HCT116 (cell line): ENCODE measurements around the gene CAMK2G. TPM values are rescaled to one million over a fixed set of nuclear protein-coding genes. Genes with fewer than 3 reads are reported as not detected.
"Not testable (repeated sequence)": the region's sequence is repeated elsewhere in the genome, so short reads cannot be mapped to it uniquely, and the experiment has no call there.

Experiments used
- ATAC-seq: fragments of 200-7000 bp; cut with Tn5 transposase; 2 replicates; pipeline ENCODE4 v1.9.1; 2020; ENCODE audit warnings: mild to moderate bottlenecking, moderate library complexity
- BruUV-seq: library from RNA; stranded (reverse); fragments of 400-500 nt; replicated peaks from 2 replicates; lab custom pipeline; 2021; lab: Mats Ljungman, UMichigan
- CTCF ChIA-PET: fragments of 300-600 bp; sonication (Branson Sonifier 250); formaldehyde crosslinking; loops from one replicate; lab custom pipeline; 2021; ENCODE audit warnings: antibody characterized with exemption; lab: Charles Lee
- POLR2A ChIA-PET: fragments of 300-600, 350-600 bp; sonication (Branson Sonifier 250); formaldehyde crosslinking; loops from one replicate; lab custom pipeline; 2021; ENCODE audit warnings: antibody characterized with exemption; lab: Charles Lee
- RAD21 ChIA-PET, 2 experiments: fragments of 300-600 bp; sonication (Branson Sonifier 250); formaldehyde crosslinking; loops; one replicate each; lab custom pipeline; 2023; ENCODE audit warnings: low total read pairs in 2 of 2; ENCODE audit not compliant: uncharacterized antibody in 2 of 2, unreplicated experiment in 2 of 2, low non-redundant PET in 1 of 2; lab: Charles Lee
- DNase-seq: peaks from one replicate; pipeline ENCODE4 v3.0.0-alpha.2; 2010; ENCODE audit warnings: low read depth, low spot score
- H2AFZ ChIP-seq: fragments of 200-600 bp; shearing (Covaris generic), sonication (generic); 2 replicates; pipeline ENCODE4 v1.6.1; 2017; ENCODE audit warnings: low read depth, mixed run types, mixed read lengths, antibody characterized with exemption, low read length; ENCODE audit not compliant: poor library complexity, severe bottlenecking
- H3K27ac ChIP-seq: 2 replicates; pipeline ENCODE4 v1.5.1; 2012; ENCODE audit warnings: low read depth, low read length
- H3K27me3 ChIP-seq: fragments of 200-600 bp; sonication (generic); 2 replicates; pipeline ENCODE4 v1.6.1; 2016; ENCODE audit warnings: mixed run types, low read length, mixed read lengths; ENCODE audit not compliant: insufficient read depth
- H3K36me3 ChIP-seq, 2 experiments: fragments of 200-500 bp in 1 of 2; fragments of 200-600 bp in 1 of 2; sonication (Bioruptor generic) in 1 of 2; sonication (generic) in 1 of 2; 2 replicates each; pipeline versions ENCODE4 v1.5.1 to v1.6.1; 2014 to 2016; ENCODE audit warnings: low read length in 2 of 2, inconsistent platforms in 1 of 2, mixed read lengths in 1 of 2, mixed run types in 1 of 2; ENCODE audit not compliant: insufficient read depth in 2 of 2, control insufficient read depth in 1 of 2
- H3K4me1 ChIP-seq, 2 experiments: fragments of 200-600 bp in 1 of 2; sonication (generic) in 1 of 2; 2 replicates each; pipeline versions ENCODE4 v1.5.1 to v1.6.1; 2012 to 2017; ENCODE audit warnings: low read length in 2 of 2, inconsistent platforms in 1 of 2, mild to moderate bottlenecking in 1 of 2, mixed read lengths in 1 of 2, mixed run types in 1 of 2, moderate library complexity in 1 of 2; ENCODE audit not compliant: insufficient read depth in 2 of 2, control insufficient read depth in 1 of 2
- H3K4me2 ChIP-seq: fragments of 200-600 bp; sonication (generic); 2 replicates; pipeline ENCODE4 v1.6.1; 2017; ENCODE audit warnings: mixed run types, low read length, mixed read lengths
- H3K4me3 ChIP-seq, 2 experiments: fragments of 200-600 bp in 1 of 2; sonication (generic) in 1 of 2; replicated peaks in 1 of 2; 2 replicates each; pipeline ENCODE4 v1.5.1; 2011 to 2016; ENCODE audit warnings: low read length in 2 of 2, control low read depth in 1 of 2, low read depth in 1 of 2, mild to moderate bottlenecking in 1 of 2, mixed read lengths in 1 of 2, mixed run types in 1 of 2
- H3K79me2 ChIP-seq: fragments of 200-600 bp; sonication (generic); 2 replicates; pipeline ENCODE4 v1.6.1; 2017; ENCODE audit warnings: mild to moderate bottlenecking, mixed run types, low read length, moderate library complexity, mixed read lengths; ENCODE audit not compliant: insufficient read depth
- H3K9ac ChIP-seq: fragments of 200-600 bp; sonication (generic); 2 replicates; pipeline ENCODE4 v1.6.1; 2016; ENCODE audit warnings: low read length, mixed read lengths
- H3K9me2 ChIP-seq: fragments of 200-600 bp; sonication (generic), shearing (Covaris generic); 2 replicates; pipeline ENCODE4 v1.6.1; 2017; ENCODE audit warnings: mixed run types, mild to moderate bottlenecking, moderate library complexity; ENCODE audit not compliant: insufficient read depth
- H3K9me3 ChIP-seq, 2 experiments: fragments of 200-500 bp in 1 of 2; fragments of 200-600 bp in 1 of 2; sonication (Bioruptor generic) in 1 of 2; sonication (generic) in 1 of 2; 2 replicates each; pipeline ENCODE4 v1.6.1; 2014 to 2017; ENCODE audit warnings: low read length in 2 of 2, mixed read lengths in 2 of 2, inconsistent platforms in 1 of 2, low read depth in 1 of 2, mild to moderate bottlenecking in 1 of 2, mixed run types in 1 of 2, moderate library complexity in 1 of 2; ENCODE audit not compliant: control insufficient read depth in 1 of 2, insufficient read depth in 1 of 2
- H4K20me1 ChIP-seq: fragments of 200-600 bp; sonication (generic), shearing (Covaris generic); 2 replicates; pipeline ENCODE4 v1.6.1; 2017; ENCODE audit warnings: mixed run types, mild to moderate bottlenecking, moderate library complexity; ENCODE audit not compliant: insufficient read depth
- EGR1 ChIP-seq: IDR thresholded peaks from 2 replicates; pipeline ENCODE4 v1.6.1; 2012; ENCODE audit warnings: low read depth
- ELF1 ChIP-seq: IDR thresholded peaks from 2 replicates; pipeline ENCODE4 v1.6.1; 2012; ENCODE audit warnings: low read depth, borderline replicate concordance
- POLR2AphosphoS5 ChIP-seq: IDR thresholded peaks from 2 replicates; pipeline ENCODE4 v1.6.1; 2011; ENCODE audit warnings: mild to moderate bottlenecking, low read depth, low read length, moderate library complexity
- SIN3A ChIP-seq: IDR thresholded peaks from 2 replicates; pipeline ENCODE4 v1.6.1; 2012; ENCODE audit warnings: low read depth
- SP1 ChIP-seq: IDR thresholded peaks from 2 replicates; pipeline ENCODE4 v1.6.1; 2012; ENCODE audit warnings: low read depth
- SRF ChIP-seq: IDR thresholded peaks from 2 replicates; pipeline ENCODE4 v1.6.1; 2012; ENCODE audit warnings: low read depth
- TCF7L2 ChIP-seq: IDR thresholded peaks from 2 replicates; pipeline ENCODE4 v1.7.0; 2011; ENCODE audit warnings: borderline replicate concordance, inconsistent platforms; ENCODE audit not compliant: insufficient read depth, insufficient read length; ENCODE audit errors: extremely low read depth
- YY1 ChIP-seq: IDR thresholded peaks from 2 replicates; pipeline ENCODE4 v1.6.1; 2011; ENCODE audit warnings: low read length, low read depth, moderate library complexity, mild to moderate bottlenecking; ENCODE audit not compliant: insufficient replicate concordance; ENCODE audit errors: extremely low read depth
- intact Hi-C: fragments of 100-400 bp; cut with micrococcal nuclease; formaldehyde crosslinking; loops from 2 replicates; pipeline ENCODE4 v1.10.0; 2022
- total RNA-seq: library from RNA; stranded (reverse); gene quantifications from one replicate; pipeline ENCODE4 v1.2.1, GENCODE V29; 2021; ENCODE audit not compliant: unreplicated experiment

Gene CAMK2G
- total RNA-seq, 1 experiment from 2014 or later: 28.3 TPM

GRCh38 chr10:73796766-73797165, 77.6 kb downstream of the CAMK2G start:
- TF ChIP-seq SIN3A: no peak
- TF ChIP-seq TCF7L2: no peak
- no peak for TF ChIP-seq SRF
- no peak for TF ChIP-seq SP1
- TF ChIP-seq ELF1: no peak
- no peak for TF ChIP-seq EGR1
- TF ChIP-seq YY1: no peak
- TF ChIP-seq, all 23 proteins: peak for 0
- Histone ChIP-seq H3K9me2 (no peaks in the 10 kb centered on the region), H3K27me3 (no peaks in the 10 kb centered on the region), H3K9me3 (no peaks in the 10 kb centered on the region), H4K20me1 (no peaks in the 10 kb centered on the region), H3K9ac (no peak overlapping the region), H3K4me3 (no peak overlapping the region), H3K4me2 (no peak overlapping the region), H3K79me2 (no peaks in the 10 kb centered on the region), H3K27ac (no peak overlapping the region), H2AFZ (no peak overlapping the region), H3K36me3 (peaks cover 19 to 27% of the 10 kb centered on the region in 2 experiments), H3K4me1 (no peaks in the 10 kb centered on the region)
- CTCF ChIA-PET: no interaction called here
- no peak for ATAC-seq
- no TSS peak for BruUV-seq
- no peak for DNase-seq
- POLR2A ChIA-PET: no interaction called here
- intact Hi-C loops: no loop called here
- RAD21 ChIA-PET: no interaction called here

DNA sequence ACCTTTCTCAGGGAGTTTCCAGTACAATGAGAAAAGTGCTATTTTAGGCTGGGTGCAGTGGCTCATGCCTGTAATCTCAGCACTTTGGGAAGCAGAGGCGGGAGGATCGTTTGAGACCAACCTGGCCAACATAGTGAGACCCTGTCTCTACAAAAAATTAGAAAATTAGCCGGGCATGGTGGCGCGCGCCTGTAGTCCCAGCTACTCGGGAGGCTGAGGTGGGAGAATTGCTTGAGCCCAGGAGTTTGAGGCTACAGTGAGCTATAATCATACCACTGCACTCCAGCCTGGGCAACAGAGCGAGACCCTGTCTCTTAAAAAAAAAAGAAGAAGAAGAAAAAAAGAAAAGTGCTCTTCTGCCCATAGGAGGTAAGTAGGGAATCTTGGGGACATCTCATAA, 78.3 kb downstream of the CAMK2G start:
- CTCF ChIA-PET: not testable (repeated sequence)

DNA sequence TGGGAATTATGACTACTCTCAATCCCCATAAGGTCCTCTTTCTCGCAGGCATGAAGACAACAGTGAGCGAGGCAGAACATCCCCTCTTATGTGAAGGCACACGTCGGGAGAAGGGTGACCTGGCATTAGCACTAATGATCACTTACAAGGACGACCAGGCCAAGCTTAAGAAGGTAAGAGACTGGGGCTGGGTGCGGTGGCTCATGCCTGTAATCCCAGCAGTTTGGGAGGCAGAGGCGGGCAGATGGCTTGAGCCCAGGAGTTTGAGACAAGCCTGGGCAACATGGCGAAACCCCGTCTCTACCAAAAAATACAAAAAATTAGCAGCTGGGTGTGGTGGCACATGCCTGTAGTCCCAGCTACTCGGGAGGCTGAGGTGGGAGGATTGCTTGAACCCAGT, 78.9 kb downstream of the CAMK2G start:
- CTCF ChIA-PET, RAD21 ChIA-PET: not testable (repeated sequence)

More for the DNA sequence above, 78.3 kb downstream of the CAMK2G start:
- H3K27me3 ChIP-seq, intact Hi-C loops, H2AFZ ChIP-seq, H3K4me1 ChIP-seq, H3K9me2 ChIP-seq, H3K4me3 ChIP-seq, H3K4me2 ChIP-seq, ATAC-seq, H3K79me2 ChIP-seq, DNase-seq, H3K9ac ChIP-seq, H4K20me1 ChIP-seq, H3K9me3 ChIP-seq, BruUV-seq, POLR2A ChIA-PET, H3K27ac ChIP-seq, RAD21 ChIA-PET: not testable (repeated sequence)
- 0 out of 2 replicates have a peak, but pooled peaks have one; percentile 2 for TF ChIP-seq POLR2AphosphoS5
- peaks cover 19 to 26% of the 10 kb centered on the region in 2 experiments for H3K36me3 ChIP-seq

More for the DNA sequence above, 78.9 kb downstream of the CAMK2G start:
- H3K27ac ChIP-seq, H3K9me3 ChIP-seq, BruUV-seq, H3K9ac ChIP-seq, H3K9me2 ChIP-seq, H3K4me3 ChIP-seq, ATAC-seq, H2AFZ ChIP-seq, H3K4me2 ChIP-seq, POLR2A ChIA-PET, H3K79me2 ChIP-seq, intact Hi-C loops, H3K4me1 ChIP-seq, H3K27me3 ChIP-seq, H4K20me1 ChIP-seq, DNase-seq: not testable (repeated sequence)
- peaks cover 19 to 26% of the 10 kb centered on the region in 2 experiments for H3K36me3 ChIP-seq
